Keratinocyte (primary cell): ENCODE measurements around the gene CHD8.

Experiments
- CTCF ChIP-seq, 3 experiments: IDR thresholded peaks in 1 of 3; conservative IDR thresholded peaks in 1 of 3; optimal IDR thresholded peaks in 1 of 3; 2 replicates in 2 of 3; 3 replicates in 1 of 3; pipeline versions ENCODE3 to v1.5.1; 2011; ENCODE audit warnings: low read length in 3 of 3, mild to moderate bottlenecking in 3 of 3, moderate library complexity in 2 of 3, control low read depth in 1 of 3, inconsistent platforms in 1 of 3; ENCODE audit not compliant: insufficient read depth in 2 of 3; ENCODE audit errors: extremely low read depth in 1 of 3
- EZH2 ChIP-seq: IDR thresholded peaks from one replicate; pipeline ENCODE4 v1.6.1; 2012; ENCODE audit warnings: inconsistent platforms, mild to moderate bottlenecking, low read length, moderate library complexity

GRCh38 chr14:21449899-21450216 lies 6.1 kb downstream of the CHD8 start:
- TF ChIP-seq CTCF (optimal IDR thresholded peaks at IDR 0.05 in 1 of 3, IDR thresholded peaks at IDR 0.05 in 1 of 3, conservative IDR thresholded peaks at IDR 0.05 in 1 of 3; ENCODE audit: extremely low read depth in 1 of 3, insufficient read depth in 2 of 3, low read length in 3 of 3) = no peak
- no peak for TF ChIP-seq EZH2
